Retinal pigment epithelial cell (primary cell): ENCODE measurements around the gene SLC39A7.
A peak's percentile ranks its signal among the peaks of the same experiment; 100 is the strongest.

ENCODE experiments used
- DNase-seq: peaks from one replicate; pipeline ENCODE4 v3.0.0-alpha.2; 2010; ENCODE audit warnings: low read depth
- H3K4me3 ChIP-seq: 2 replicates; pipeline ENCODE4 v1.5.1; 2011; ENCODE audit warnings: mild to moderate bottlenecking, low read length, control low read depth, moderate library complexity
- CTCF ChIP-seq: conservative IDR thresholded peaks from 2 replicates; pipeline ENCODE4 v1.5.1; 2011; ENCODE audit warnings: low read depth, low read length, control low read depth, inconsistent platforms

The SLC39A7 gene

GRCh38 chr6:33170176-33171015, 30.3 kb upstream of the SLC39A7 start:
- DNase-seq = no peak
- no peak overlapping the region for H3K4me3 ChIP-seq

GRCh38 chr6:33171016-33171879, 29.4 kb upstream of the SLC39A7 start:
- TF ChIP-seq CTCF = no peak
- DNase-seq = no peak
- H3K4me3 ChIP-seq = no peak overlapping the region

More at GRCh38 chr6:33170176-33171015, 30.3 kb upstream of the SLC39A7 start:
- TF ChIP-seq CTCF = no peak

GRCh38 chr6:33171880-33172687, 28.6 kb upstream of the SLC39A7 start:
- no peak for TF ChIP-seq CTCF
- H3K4me3 ChIP-seq = no peak overlapping the region
- no peak for DNase-seq

- peak; percentile 90 for TF ChIP-seq CTCF
- no peak overlapping the region for H3K4me3 ChIP-seq
- DNase-seq = no peak
These were observed 27.8 kb upstream of the SLC39A7 start for GRCh38 chr6:33172688-33173534.

GRCh38 chr6:33173535-33174180, 27.0 kb upstream of the SLC39A7 start:
- H3K4me3 ChIP-seq = no peak overlapping the region
- TF ChIP-seq CTCF = no peak
- DNase-seq = no peak

GRCh38 chr6:33174784-33175183, 25.9 kb upstream of the SLC39A7 start:
- H3K4me3 ChIP-seq = no peak overlapping the region
- DNase-seq = no peak
- TF ChIP-seq CTCF = no peak
